ENCODE measurements around the gene CAPN9. TPM values are rescaled to one million over a fixed set of nuclear protein-coding genes. Genes with fewer than 3 reads are reported as not detected.

The CAPN9 gene
- total RNA-seq, 2 experiments from 2014 or later: not detected

DNA sequence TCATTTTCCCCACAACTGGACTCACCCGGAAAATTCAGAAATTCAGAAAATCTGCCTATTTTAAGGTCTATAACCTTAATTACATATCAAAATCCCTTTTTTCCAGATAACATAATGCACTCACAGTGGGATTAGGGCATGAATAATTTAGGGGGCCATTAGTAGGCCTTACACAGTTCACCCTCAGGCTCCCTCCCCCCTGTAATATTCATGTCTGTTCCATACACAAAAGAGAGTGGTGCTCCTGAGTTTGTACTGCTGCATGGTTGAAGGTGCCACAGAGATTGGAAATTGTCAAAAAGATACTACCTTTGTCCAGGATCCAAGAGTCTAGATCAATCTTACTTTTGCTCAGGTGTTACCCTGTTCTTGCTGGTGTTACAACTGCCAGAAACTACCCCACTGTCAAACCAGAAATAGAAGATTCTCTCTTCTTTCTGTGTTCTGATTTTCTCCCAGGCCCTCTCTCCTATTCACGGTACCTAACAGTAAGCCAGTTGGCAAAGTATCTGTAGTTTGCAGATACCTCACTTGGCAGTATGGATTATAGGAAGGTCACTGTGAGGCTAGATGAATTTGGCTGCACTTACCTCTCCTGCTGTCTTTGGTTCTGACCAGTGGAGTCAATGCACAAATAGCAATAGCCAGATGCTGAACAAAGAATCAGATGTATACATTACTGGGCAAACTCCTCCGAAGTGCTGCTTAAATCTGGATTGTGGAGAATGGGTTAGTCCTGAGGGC, 67.9 kb downstream of the CAPN9 start:
- peaks cover 15% of the 10 kb centered on the region for H3K9me3 Mint-ChIP-seq
- intact Hi-C loops (cut with micrococcal nuclease): no loop called here

DNA sequence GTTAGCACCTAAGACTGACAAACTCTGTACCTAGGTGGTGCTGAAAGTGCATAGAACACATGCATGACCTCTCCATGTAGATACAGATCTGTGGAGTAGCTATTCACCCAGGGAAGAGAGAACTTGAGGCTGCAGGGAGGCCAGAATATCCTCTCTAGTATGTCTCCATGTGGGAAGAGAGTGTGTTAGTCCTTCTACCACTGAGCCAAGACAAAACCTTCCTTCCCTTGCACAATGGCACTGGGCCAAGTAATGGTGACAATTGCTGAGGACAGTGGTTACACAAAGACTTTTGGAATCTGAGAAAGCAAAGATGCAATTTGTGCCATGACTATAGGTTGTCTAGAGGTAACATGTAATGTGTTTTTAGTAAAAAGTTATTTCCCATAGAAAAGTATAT, 68.8 kb downstream of the CAPN9 start:
- DNase-seq: no peak
- POLR2A ChIA-PET: no interaction called here
- Mint-ChIP-seq H3K27me3 (peaks cover 8% of the 10 kb centered on the region), H3K4me3 (no peak overlapping the region), H3K9me3 (peaks cover 15% of the 10 kb centered on the region), H3K27ac (no peak overlapping the region), H3K4me1 (ENCODE audit: low read depth) (no peaks in the 10 kb centered on the region), H3K36me3 (ENCODE audit: low read depth) (peaks cover 6% of the 10 kb centered on the region)
- CTCF ChIA-PET: no interaction called here
- intact Hi-C loops (cut with micrococcal nuclease): no loop called here
- TF ChIP-seq CTCF (IDR thresholded peaks at IDR 0.05): no peak
- ATAC-seq: no peak

More for the DNA sequence above, 67.9 kb downstream of the CAPN9 start:
- Mint-ChIP-seq H3K4me3 (no peak overlapping the region), H3K27me3 (peaks cover 8% of the 10 kb centered on the region), H3K27ac (no peak overlapping the region), H3K36me3 (ENCODE audit: low read depth) (peaks cover 6% of the 10 kb centered on the region), H3K4me1 (ENCODE audit: low read depth) (no peaks in the 10 kb centered on the region)
- ChIA-PET POLR2A (no interaction called here), CTCF (no interaction called here)
- ATAC-seq (no peak), DNase-seq (no peak)
- TF ChIP-seq CTCF (IDR thresholded peaks at IDR 0.05): no peak

DNA sequence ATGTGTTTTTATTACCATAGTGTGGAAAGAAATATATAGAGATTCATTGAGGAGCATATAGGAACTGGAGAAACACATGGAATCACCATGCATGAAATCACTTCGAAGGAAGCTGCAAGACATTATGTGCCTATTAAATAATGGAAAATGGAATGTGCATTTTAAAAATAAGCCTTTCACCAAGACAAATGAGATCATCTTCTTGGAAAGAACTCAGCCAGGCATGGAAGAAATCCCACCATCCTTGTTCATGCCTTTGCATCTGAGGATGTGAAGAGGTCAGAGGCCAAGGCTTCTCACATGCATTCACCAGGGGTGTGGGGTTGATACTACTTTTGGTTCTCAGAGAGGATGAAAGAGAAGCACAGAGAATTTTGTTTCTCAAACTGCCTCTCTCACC, 71.2 kb downstream of the CAPN9 start:
- H3K9me3 Mint-ChIP-seq: peaks cover 4% of the 10 kb centered on the region
- DNase-seq: no peak
- no peak for TF ChIP-seq CTCF (IDR thresholded peaks at IDR 0.05)
- no peak for ATAC-seq
- H3K4me3 Mint-ChIP-seq: no peak overlapping the region
- ChIA-PET POLR2A (no interaction called here), CTCF (no interaction called here)
- intact Hi-C loops (cut with micrococcal nuclease): no loop called here
- no peaks in the 10 kb centered on the region for H3K4me1 Mint-ChIP-seq (ENCODE audit: low read depth)
- H3K27me3 Mint-ChIP-seq: peaks cover 4% of the 10 kb centered on the region
- no peak overlapping the region for H3K27ac Mint-ChIP-seq
- no peaks in the 10 kb centered on the region for H3K36me3 Mint-ChIP-seq (ENCODE audit: low read depth)

GRCh38 chr1:230818901-230819300, 71.7 kb downstream of the CAPN9 start:
- H3K4me3 Mint-ChIP-seq: no peak overlapping the region
- ChIA-PET CTCF (no interaction called here), POLR2A (no interaction called here)
- no peaks in the 10 kb centered on the region for H3K36me3 Mint-ChIP-seq (ENCODE audit: low read depth)
- peaks cover 1% of the 10 kb centered on the region for H3K9me3 Mint-ChIP-seq
- H3K27ac Mint-ChIP-seq: no peak overlapping the region
- H3K27me3 Mint-ChIP-seq: peaks cover 4% of the 10 kb centered on the region
- no peak for TF ChIP-seq CTCF (IDR thresholded peaks at IDR 0.05)
- intact Hi-C loops (cut with micrococcal nuclease): no loop called here
- H3K4me1 Mint-ChIP-seq (ENCODE audit: low read depth): no peaks in the 10 kb centered on the region
- ATAC-seq (no peak), DNase-seq (no peak)

- ChIA-PET CTCF (no interaction called here), POLR2A (interaction anchor here (1.2 kb wide), 1 partner anchor 343 kb away, joined by 3 read pairs; no protein-coding TSS in a partner anchor)
- intact Hi-C loops (cut with micrococcal nuclease): no loop called here
- DNase-seq: no peak
- no peaks in the 10 kb centered on the region for H3K9me3 Mint-ChIP-seq
- peaks cover 4% of the 10 kb centered on the region for H3K27me3 Mint-ChIP-seq
- H3K36me3 Mint-ChIP-seq (ENCODE audit: low read depth): no peaks in the 10 kb centered on the region
- no peak overlapping the region for H3K27ac Mint-ChIP-seq
- TF ChIP-seq CTCF (IDR thresholded peaks at IDR 0.05): no peak
- no peak for ATAC-seq
- H3K4me1 Mint-ChIP-seq (ENCODE audit: low read depth): no peaks in the 10 kb centered on the region
- H3K4me3 Mint-ChIP-seq: no peak overlapping the region
These were observed 72.8 kb downstream of the CAPN9 start for GRCh38 chr1:230819976-230820375.

Measured in activated CD8-positive, alpha-beta T cell treated with anti-CD3 and anti-CD28 coated beads for 36 hours (primary cell).